HepG2 (cell line): ENCODE results near the gene MINDY3. TPM values are rescaled to one million over a fixed set of nuclear protein-coding genes. Genes with fewer than 3 reads are reported as not detected.

Source experiments
- ATAC-seq: fragments of 200-7000 bp; cut with Tn5 transposase; 3 replicates; pipeline ENCODE4 v1.9.1; 2020; ENCODE audit warnings: mild to moderate bottlenecking, moderate library complexity
- BruUV-seq: library from RNA; stranded (reverse); fragments of 400-500 nt; replicated peaks from 2 replicates; lab custom pipeline; 2021; lab: Mats Ljungman, UMichigan
- CTCF ChIA-PET: fragments of 300-600 bp; formaldehyde crosslinking; extraction: SDS; loops from one replicate; lab custom pipeline; 2021; ENCODE audit warnings: low total read pairs, inconsistent platforms, low intra/inter-chr PET ratio; lab: Yijun Ruan, JAX
- POLR2A ChIA-PET: fragments of 350-600 bp; sonication (Branson Sonifier 250); formaldehyde crosslinking; loops from one replicate; lab custom pipeline; 2020; ENCODE audit warnings: antibody characterized with exemption, inconsistent platforms; lab: Yijun Ruan, JAX
- DNase-seq: peaks from one replicate; pipeline ENCODE4 v3.0.0-alpha.2; 2015; ENCODE audit warnings: low spot score
- FAIRE-seq: peaks from 3 replicates; lab custom pipeline; 2011; peaks lifted over from hg19 to GRCh38; lab: Jason Lieb, UNC
- H2AFZ ChIP-seq: one replicate; pipeline ENCODE4 v1.6.1; 2011; ENCODE audit warnings: low read length, inconsistent platforms
- H3K27ac ChIP-seq: fragments of 300-600 bp; 3 replicates; pipeline ENCODE4 v1.8.0; 2011; ENCODE audit warnings: mixed run types, mild to moderate bottlenecking, mixed read lengths, low read length, inconsistent platforms; ENCODE audit not compliant: insufficient read depth; ENCODE audit errors: extremely low read length
- H3K27me3 ChIP-seq, 2 experiments: fragments of 200-600 bp in 1 of 2; 2 replicates in 1 of 2; 3 replicates in 1 of 2; pipeline versions ENCODE4 v1.6.0 to v1.8.0; 2011; ENCODE audit warnings: low read length in 2 of 2, mild to moderate bottlenecking in 2 of 2, moderate library complexity in 2 of 2, inconsistent platforms in 1 of 2; ENCODE audit not compliant: insufficient read depth in 2 of 2, control insufficient read depth in 1 of 2
- H3K36me3 ChIP-seq, 2 experiments: fragments of 200-600 bp in 1 of 2; replicated peaks in 1 of 2; 2 replicates in 1 of 2; 3 replicates in 1 of 2; pipeline versions ENCODE4 v1.5.1 to v1.8.0; 2011; ENCODE audit warnings: low read length in 2 of 2, inconsistent platforms in 1 of 2; ENCODE audit not compliant: insufficient read depth in 2 of 2, control insufficient read depth in 1 of 2
- H3K4me1 ChIP-seq: 2 replicates; pipeline ENCODE4 v1.5.1; 2012; ENCODE audit warnings: low read length, inconsistent platforms; ENCODE audit not compliant: insufficient read depth
- H3K4me2 ChIP-seq: 2 replicates; pipeline ENCODE4 v1.6.0; 2011; ENCODE audit warnings: low read depth, low read length, inconsistent platforms
- H3K4me3 ChIP-seq, 3 experiments: fragments of 200-600 bp in 1 of 3; sonication (generic), shearing (Covaris generic) in 1 of 3; replicated peaks in 1 of 3; 2 replicates each; pipeline ENCODE4 v1.5.1; 2011 to 2016; ENCODE audit warnings: low read length in 3 of 3, inconsistent platforms in 2 of 3, low read depth in 2 of 3, mild to moderate bottlenecking in 2 of 3, control low read depth in 1 of 3, mixed read lengths in 1 of 3; ENCODE audit not compliant: insufficient read depth in 1 of 3
- H3K79me2 ChIP-seq: one replicate; pipeline ENCODE4 v1.6.1; 2011; ENCODE audit warnings: low read length, inconsistent platforms; ENCODE audit not compliant: insufficient read depth
- H3K9ac ChIP-seq: 2 replicates; pipeline ENCODE4 v1.6.0; 2011; ENCODE audit warnings: mild to moderate bottlenecking, low read depth, low read length, inconsistent platforms; ENCODE audit not compliant: insufficient read depth
- H3K9me3 ChIP-seq: 2 replicates; pipeline ENCODE4 v1.5.1; 2012; ENCODE audit warnings: mild to moderate bottlenecking, low read length
- H4K20me1 ChIP-seq: 2 replicates; pipeline ENCODE4 v1.6.0; 2011; ENCODE audit warnings: inconsistent platforms, mild to moderate bottlenecking, low read length, moderate library complexity; ENCODE audit not compliant: insufficient read depth
- ARID5B ChIP-seq: IDR thresholded peaks from 2 replicates; pipeline ENCODE4 v1.4.0; 2020; ENCODE audit warnings: mild to moderate bottlenecking, missing genetic modification reagents
- BORCS8-MEF2B ChIP-seq: sonication (generic); formaldehyde crosslinking; IDR thresholded peaks from 2 replicates; pipeline ENCODE4 v1.8.0; 2022; ENCODE audit warnings: mild to moderate bottlenecking, missing genetic modification reagents
- NONO ChIP-seq, 2 experiments: fragments of 450-650 bp in 1 of 2; sonication (generic) in 1 of 2; formaldehyde crosslinking in 1 of 2; IDR thresholded peaks in 1 of 2; conservative IDR thresholded peaks in 1 of 2; 2 replicates each; pipeline versions ENCODE4 v1.6.1 to v1.8.0; 2017 to 2022; ENCODE audit warnings: mild to moderate bottlenecking in 1 of 2, missing genetic modification reagents in 1 of 2, moderate library complexity in 1 of 2
- ZBTB40 ChIP-seq, 2 experiments: fragments of 450-650 bp in 1 of 2; sonication (generic) in 1 of 2; formaldehyde crosslinking in 1 of 2; IDR thresholded peaks; 2 replicates each; pipeline versions ENCODE4 v1.6.1 to v1.8.0; 2016 to 2022; ENCODE audit warnings: antibody characterized with exemption in 1 of 2, mild to moderate bottlenecking in 1 of 2, missing genetic modification reagents in 1 of 2
- ZNF496 ChIP-seq: sonication (generic); formaldehyde crosslinking; IDR thresholded peaks from 2 replicates; pipeline ENCODE4 v1.8.1; 2023; ENCODE audit warnings: mild to moderate bottlenecking, moderate library complexity, missing genetic modification reagents; ENCODE audit not compliant: insufficient replicate concordance
- ZNF850 ChIP-seq: sonication (generic); formaldehyde crosslinking; conservative IDR thresholded peaks from 2 replicates; pipeline ENCODE4 v1.9.0; 2021; ENCODE audit warnings: mild to moderate bottlenecking, missing genetic modification reagents
- ZSCAN29 ChIP-seq: sonication (generic); formaldehyde crosslinking; conservative IDR thresholded peaks from 2 replicates; pipeline ENCODE4 v1.4.0; 2020; ENCODE audit warnings: mild to moderate bottlenecking, missing genetic modification reagents
- WGBS: methylation state at CpG from one replicate; pipeline ENCODE4 v1.1.6; 2017; ENCODE audit warnings: low lambda C conversion rate; 5-methylcytosine and 5-hydroxymethylcytosine counted together
- in situ Hi-C: cut with HindIII; loops from 2 replicates; pipeline ENCODE4 v1.10.0; 2017; ENCODE audit warnings: low pct_unique_long_range_greater_than_20kb; ENCODE audit not compliant: extremely low pct_ligation_motif_present
- intact Hi-C: fragments of 100-400 bp; cut with micrococcal nuclease; formaldehyde crosslinking; loops from one replicate; pipeline ENCODE4 v1.10.0; 2022; ENCODE audit not compliant: unreplicated experiment
- polyA plus RNA-seq, 8 experiments: library from polyadenylated mRNA; depleted of rRNA in 3 of 8; stranded (reverse) in 7 of 8; unstranded in 1 of 8; fragments of >200 nt; fragmentation: Illumina TruSeq in 4 of 8; extraction: Trizol in 4 of 8; gene quantifications; 2 replicates each; pipeline versions ENCODE4 v1.2.1 to v1.2.3, GENCODE V29; 2011 to 2016; ENCODE audit warnings: low read depth in 4 of 8, missing spikeins in 1 of 8, mixed read lengths in 1 of 8; ENCODE audit not compliant: insufficient read depth in 1 of 8
- total RNA-seq, 5 experiments: library from RNA; depleted of rRNA; stranded (reverse); fragments of >200 nt; fragmentation: Illumina TruSeq; extraction: Trizol; gene quantifications; 2 replicates each; pipeline ENCODE4 v1.2.3, GENCODE V29; 2016; ENCODE audit warnings: low read depth in 1 of 5
- TF ChIP-seq, protein P1 (sequence below): sonication (generic); formaldehyde crosslinking; IDR thresholded peaks from 2 replicates; pipeline ENCODE4 v1.4.0; 2020; ENCODE audit warnings: missing genetic modification reagents, borderline replicate concordance

MINDY3 gene
- total and polyA plus RNA-seq, 2 of the 13 experiments (the other 11 are each of a cell fraction or from before 2014, with no cell fraction given), result 6.4 to 17.5 TPM

DNA sequence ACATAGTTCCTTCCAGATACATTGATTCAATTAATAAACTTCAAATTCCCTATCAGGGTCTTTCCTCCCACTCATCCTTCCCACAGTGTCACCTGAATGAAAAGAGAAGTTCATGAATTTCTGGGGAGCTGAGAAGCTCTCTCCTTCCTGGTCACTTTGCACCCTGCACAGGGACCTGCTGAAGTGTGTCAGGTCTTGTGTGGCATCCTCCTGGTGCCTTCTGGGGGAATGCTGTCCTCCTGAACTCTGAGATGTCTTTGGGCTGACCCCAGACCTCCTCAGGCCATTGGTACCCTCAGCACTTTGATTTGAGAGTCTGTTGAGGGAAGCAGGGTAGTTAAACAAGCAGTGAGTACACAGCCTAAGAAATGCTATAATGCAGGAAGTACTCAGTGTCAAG, 101.0 kb downstream of the MINDY3 start (continued):
- TF ChIP-seq ZBTB40 (IDR thresholded peaks at IDR 0.05) (no peak), ZBTB40 (CRISPR knock-in tag; IDR thresholded peaks at IDR 0.05) (no peak), BORCS8-MEF2B (no peak)

GRCh38 chr10:15758618-15759017, 101.7 kb downstream of the MINDY3 start:
- CTCF ChIA-PET, result no interaction called here
- WGBS, result 10% methylated on average over 5 of the region's 5 CpGs
- TF ChIP-seq ZSCAN29 (CRISPR knock-in tag), result no peak
- no peak for TF ChIP-seq ZNF496 (CRISPR knock-in tag)
- no peak for TF ChIP-seq ARID5B (CRISPR knock-in tag)
- no peak for TF ChIP-seq ZNF850 (CRISPR knock-in tag)
- no peak for TF ChIP-seq NONO (IDR thresholded peaks at IDR 0.05)
- no peak for TF ChIP-seq NONO (CRISPR knock-in tag; conservative IDR thresholded peaks at IDR 0.05)
- TF ChIP-seq, protein P1, sequence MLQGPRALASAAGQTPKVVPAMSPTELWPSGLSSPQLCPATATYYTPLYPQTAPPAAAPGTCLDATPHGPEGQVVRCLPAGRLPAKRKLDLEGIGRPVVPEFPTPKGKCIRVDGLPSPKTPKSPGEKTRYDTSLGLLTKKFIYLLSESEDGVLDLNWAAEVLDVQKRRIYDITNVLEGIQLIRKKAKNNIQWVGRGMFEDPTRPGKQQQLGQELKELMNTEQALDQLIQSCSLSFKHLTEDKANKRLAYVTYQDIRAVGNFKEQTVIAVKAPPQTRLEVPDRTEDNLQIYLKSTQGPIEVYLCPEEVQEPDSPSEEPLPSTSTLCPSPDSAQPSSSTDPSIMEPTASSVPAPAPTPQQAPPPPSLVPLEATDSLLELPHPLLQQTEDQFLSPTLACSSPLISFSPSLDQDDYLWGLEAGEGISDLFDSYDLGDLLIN (CRISPR knock-in tag), result no peak

More at GRCh38 chr10:15758618-15759017, 101.7 kb downstream of the MINDY3 start:
- Histone ChIP-seq H4K20me1 (no peaks in the 10 kb centered on the region), H3K27me3 (peaks cover 1 to 5% of the 10 kb centered on the region in 2 experiments; a peak in 2 of 5 replicates), H3K9ac (no peak overlapping the region), H3K79me2 (no peaks in the 10 kb centered on the region), H3K9me3 (no peaks in the 10 kb centered on the region), H3K4me3 (no peak overlapping the region), H3K4me2 (no peak overlapping the region), H2AFZ (no peak overlapping the region), H3K36me3 (no peaks in the 10 kb centered on the region), H3K27ac (no peak overlapping the region), H3K4me1 (no peaks in the 10 kb centered on the region)
- DNase-seq, result no peak
- intact Hi-C loops, result no loop called here
- POLR2A ChIA-PET, result no interaction called here
- in situ Hi-C loops, result no loop called here
- BruUV-seq, result no TSS peak
- FAIRE-seq, result no peak
- ATAC-seq, result no peak
